Measurements from ENCODE around the gene FAM180A.

FAM180A gene

DNA sequence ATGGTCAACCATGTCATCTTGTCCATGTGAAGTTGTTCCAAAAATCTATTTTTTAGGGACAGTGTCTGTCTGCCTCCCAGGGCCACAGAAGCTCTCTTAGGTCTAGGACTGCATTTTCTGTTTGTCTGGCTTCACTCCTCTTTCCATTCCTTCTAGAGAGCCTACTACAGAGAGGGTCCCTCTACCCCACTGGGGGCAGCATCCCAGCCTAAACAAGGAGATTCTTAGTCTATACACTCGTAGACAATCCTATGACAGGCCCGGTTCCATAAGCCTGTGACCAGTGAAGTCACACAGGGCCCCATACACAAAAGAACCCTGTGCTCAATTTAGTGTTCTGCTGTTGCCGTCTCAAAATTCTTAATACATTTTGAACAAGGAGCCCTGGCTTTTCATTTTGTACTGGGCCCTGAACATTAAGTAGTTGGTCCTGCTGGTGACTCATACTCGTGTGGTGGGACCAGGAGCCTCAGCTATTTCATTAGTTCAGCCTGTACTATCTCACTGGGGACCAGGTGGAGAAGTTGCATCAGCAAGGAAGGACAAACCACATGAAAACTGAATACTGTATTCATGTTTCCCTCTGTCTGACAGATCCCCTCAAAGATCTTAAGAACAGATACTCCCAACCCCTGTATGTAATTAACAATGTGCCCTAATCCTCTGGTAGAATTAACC, 23.5 kb upstream of the FAM180A start:
- peak; percentile 36 for DNase-seq (ENCODE audit: low spot score)
- no peak for FAIRE-seq

DNA sequence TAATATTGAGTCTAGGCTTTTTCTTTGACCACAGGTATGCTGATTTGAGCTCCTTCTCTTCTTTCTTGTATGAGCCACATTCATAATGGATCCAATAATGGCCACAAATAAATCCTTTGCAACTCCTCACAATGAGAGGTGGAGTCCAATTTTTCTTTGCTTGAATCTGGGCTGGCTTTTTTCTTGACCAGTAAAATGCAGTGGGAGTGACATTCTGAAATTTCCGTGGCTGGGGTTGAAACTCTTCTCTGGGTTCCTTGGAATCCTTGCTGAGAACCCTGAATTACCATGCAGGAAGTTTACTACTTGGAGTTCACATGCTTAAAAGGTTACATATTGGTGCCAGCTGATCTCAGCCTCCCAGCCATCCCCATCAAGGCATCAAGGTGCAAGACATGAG, 22.4 kb upstream of the FAM180A start:
- no peak for FAIRE-seq
- DNase-seq (ENCODE audit: low spot score), result no peak

DNA sequence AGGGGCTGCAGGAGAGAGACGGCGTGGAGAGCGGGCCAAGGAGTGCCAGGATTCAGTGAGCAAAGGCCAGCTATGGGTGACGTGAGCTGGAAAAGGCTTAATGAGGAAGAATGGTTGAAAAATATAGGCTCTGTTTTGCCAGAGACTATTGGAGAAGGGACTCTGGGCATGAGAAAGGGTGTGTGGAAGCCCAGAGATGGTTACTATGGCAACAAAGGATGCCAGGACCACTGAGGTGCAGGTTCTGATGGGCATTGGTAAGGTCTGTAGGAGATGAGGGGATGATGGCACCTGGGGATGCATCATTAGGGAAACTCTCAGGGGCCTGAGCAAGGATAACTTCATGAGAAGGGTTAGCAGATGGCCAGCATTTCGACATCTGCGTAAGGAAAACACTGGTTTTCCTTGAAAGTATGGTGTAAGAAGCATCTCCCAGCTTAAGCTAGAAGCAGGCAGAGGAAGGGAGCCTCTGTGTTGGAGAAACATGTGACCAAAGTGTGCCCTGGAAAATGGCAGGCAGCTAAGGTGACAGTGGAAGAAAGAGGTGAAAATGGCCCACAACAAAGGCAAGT, 21.6 kb upstream of the FAM180A start:
- FAIRE-seq, result no peak
- no peak for DNase-seq (ENCODE audit: low spot score)

- no peak for DNase-seq (ENCODE audit: low spot score)
- FAIRE-seq, result no peak
Measured at GRCh38 chr7:135769005-135769802, 20.6 kb upstream of the FAM180A start.

- FAIRE-seq (no peak), DNase-seq (ENCODE audit: low spot score) (no peak)
Measured at GRCh38 chr7:135768467-135768866, 19.9 kb upstream of the FAM180A start.

GRCh38 chr7:135768064-135768463, 19.5 kb upstream of the FAM180A start:
- no peak for FAIRE-seq

DNA sequence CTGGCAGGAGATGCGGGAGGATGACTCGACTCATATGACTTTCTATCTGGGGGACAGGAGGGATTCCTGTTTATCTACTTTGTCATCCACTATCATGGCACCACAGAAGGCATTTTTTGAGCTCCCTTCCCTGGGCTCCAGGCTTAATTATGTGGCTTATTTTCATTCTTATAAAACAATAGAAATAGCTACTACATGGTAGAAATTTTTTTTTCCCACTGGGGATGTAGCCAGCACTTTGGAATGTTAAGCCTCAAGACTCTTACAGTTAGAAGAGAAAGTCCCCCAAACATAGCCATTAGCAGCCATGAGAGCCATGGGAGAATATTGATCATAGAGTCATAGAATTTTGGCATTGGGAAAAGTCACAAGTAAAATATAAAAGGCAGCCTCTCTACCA, 14.6 kb upstream of the FAM180A start:
- DNase-seq (ENCODE audit: low spot score) (no peak), FAIRE-seq (no peak)

More at GRCh38 chr7:135768064-135768463, 19.5 kb upstream of the FAM180A start:
- no peak for DNase-seq (ENCODE audit: low spot score)

GRCh38 chr7:135761751-135762488, 13.3 kb upstream of the FAM180A start:
- FAIRE-seq, result no peak
- no peak for DNase-seq (ENCODE audit: low spot score)

- no peak for FAIRE-seq
- DNase-seq (ENCODE audit: low spot score), result no peak
Measured at GRCh38 chr7:135759532-135759931, 10.9 kb upstream of the FAM180A start.

DNA sequence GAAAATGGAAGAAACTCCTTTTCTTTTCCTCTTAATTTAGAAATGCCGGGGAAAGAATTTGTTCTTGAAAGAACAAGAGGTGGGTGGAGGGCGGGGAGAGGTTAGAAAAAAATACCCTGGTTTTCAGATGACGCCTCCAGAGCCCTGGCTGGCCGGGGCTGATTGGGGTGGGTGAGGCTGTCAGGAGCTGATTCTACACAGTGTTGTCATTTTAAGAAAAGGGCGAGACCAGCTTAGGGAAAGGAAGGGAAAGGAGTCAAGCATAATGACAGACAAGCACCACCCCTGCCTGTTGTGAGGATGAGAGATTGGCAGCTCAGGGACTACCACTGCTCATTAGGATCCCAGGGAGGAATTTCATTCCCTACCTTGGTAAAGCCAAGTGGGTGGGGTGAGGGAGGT, 9.9 kb upstream of the FAM180A start:
- peak; percentile 35 for DNase-seq (ENCODE audit: low spot score)
- no peak for FAIRE-seq

GRCh38 chr7:135757719-135758411, 9.3 kb upstream of the FAM180A start:
- DNase-seq (ENCODE audit: low spot score), result peak; percentile 23
- no peak for FAIRE-seq

DNA sequence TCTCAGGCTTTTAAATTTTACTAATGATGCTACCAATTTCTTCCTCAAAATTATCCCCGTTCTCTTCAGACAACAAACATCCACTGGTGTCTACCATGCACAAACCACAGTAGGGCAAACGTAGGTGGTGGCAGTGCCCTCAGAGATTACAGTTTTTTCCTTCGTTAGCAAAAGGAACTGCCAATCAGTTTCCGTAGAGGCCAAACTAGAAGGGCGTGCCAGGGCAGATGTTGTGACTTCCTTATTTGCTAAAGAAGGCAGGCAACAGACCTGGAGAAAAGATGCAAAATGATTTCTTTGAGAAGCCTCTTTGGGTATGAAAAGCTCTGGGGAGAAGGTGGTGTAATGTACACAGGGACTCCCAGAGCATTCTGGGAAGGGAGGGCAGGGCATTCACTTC, 7.6 kb upstream of the FAM180A start:
- DNase-seq (ENCODE audit: low spot score) (no peak), FAIRE-seq (no peak)

- DNase-seq (ENCODE audit: low spot score), result no peak
Measured at GRCh38 chr7:135755351-135755753, 6.7 kb upstream of the FAM180A start.

GRCh38 chr7:135753616-135754413, 5.2 kb upstream of the FAM180A start:
- DNase-seq (ENCODE audit: low spot score) (no peak), FAIRE-seq (no peak)

More at GRCh38 chr7:135755351-135755753, 6.7 kb upstream of the FAM180A start:
- FAIRE-seq, result no peak

DNA sequence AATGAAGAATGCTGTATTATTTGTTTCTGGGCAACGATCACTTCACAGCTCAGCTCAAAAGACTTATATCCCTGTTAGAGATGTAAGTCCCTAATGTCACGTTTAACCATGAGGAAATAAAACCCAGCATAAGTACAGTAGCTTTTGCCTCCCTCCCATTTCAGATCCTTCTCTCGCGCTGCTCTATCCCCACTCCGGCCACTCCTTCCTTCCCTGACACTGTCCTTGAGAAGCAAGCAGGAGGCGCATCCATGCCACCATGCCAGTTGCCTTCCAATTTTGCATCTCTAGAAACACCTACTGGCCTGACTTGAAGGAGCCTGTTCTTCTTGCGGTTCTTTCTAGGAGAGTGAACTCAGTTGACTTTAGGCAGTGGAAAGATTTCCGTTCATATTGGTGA, 1.2 kb downstream of the FAM180A start:
- DNase-seq (ENCODE audit: low spot score) (no peak), FAIRE-seq (no peak)

DNA sequence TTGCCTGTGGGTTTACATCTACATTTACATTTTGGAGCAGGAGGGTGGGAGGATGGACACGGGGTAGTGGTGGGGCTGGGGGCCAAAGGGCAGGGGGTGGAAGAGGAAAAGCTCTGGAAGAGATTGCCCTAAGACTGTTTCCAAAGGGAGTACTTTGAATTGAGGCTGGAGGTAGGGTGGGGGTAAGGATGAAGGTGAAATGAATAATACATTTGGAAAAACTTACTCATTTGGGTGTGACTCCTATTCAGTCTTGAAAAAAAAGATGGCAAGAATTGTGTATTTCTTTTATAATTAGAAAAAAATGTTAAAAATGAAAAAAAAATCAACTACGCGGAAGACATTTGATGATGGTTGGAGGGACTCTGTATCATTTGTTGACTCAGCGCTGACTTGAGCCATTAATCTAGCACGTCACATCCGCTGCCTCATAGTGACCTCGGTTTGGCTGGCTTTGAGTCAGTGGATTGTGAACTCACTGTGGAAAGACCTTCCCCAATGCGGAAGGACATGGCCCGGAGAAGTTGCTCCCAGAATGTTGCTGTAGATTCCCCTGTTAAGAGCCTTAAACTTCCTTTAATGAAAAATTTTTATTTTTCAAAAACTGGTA, 2.8 kb downstream of the FAM180A start:
- DNase-seq (ENCODE audit: low spot score) (peak; percentile 63), FAIRE-seq (no peak)

DNA sequence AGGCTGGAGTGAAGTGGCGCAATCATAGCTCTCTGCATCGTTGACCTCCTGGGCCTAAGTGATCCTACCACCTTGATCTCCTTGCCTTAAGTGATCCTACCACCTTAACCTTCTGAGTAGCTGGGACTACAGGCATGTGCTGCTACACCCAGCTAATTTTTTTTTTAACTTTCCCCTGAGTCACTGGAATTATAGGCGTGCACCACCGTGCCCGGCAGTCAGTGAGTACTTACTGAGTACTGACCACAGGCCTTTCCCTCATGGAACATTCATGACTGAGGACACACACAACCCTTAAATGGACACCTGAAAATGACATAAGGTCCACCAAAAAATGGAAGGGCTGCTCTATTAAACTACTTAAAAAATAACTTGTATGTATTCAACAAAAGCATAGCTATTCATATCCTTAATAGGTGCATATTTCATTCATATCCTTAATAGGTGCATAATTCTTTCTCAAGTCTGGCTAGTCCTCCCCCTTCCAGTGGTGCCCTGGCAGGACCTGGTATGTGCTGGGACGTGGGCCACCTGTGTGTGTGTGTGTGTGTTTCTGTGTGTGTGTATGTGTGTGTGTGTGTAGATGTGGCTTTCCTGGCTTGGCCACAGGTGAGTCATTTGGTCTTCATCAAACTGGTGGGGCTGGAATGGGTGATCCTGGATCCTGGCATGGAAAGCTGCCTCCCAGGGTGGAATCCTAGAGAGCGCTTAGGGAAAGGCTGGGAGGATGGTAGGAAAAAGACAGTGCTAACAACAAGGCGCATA, 3.5 kb downstream of the FAM180A start:
- FAIRE-seq (no peak), DNase-seq (ENCODE audit: low spot score) (peak; percentile 23)

DNA sequence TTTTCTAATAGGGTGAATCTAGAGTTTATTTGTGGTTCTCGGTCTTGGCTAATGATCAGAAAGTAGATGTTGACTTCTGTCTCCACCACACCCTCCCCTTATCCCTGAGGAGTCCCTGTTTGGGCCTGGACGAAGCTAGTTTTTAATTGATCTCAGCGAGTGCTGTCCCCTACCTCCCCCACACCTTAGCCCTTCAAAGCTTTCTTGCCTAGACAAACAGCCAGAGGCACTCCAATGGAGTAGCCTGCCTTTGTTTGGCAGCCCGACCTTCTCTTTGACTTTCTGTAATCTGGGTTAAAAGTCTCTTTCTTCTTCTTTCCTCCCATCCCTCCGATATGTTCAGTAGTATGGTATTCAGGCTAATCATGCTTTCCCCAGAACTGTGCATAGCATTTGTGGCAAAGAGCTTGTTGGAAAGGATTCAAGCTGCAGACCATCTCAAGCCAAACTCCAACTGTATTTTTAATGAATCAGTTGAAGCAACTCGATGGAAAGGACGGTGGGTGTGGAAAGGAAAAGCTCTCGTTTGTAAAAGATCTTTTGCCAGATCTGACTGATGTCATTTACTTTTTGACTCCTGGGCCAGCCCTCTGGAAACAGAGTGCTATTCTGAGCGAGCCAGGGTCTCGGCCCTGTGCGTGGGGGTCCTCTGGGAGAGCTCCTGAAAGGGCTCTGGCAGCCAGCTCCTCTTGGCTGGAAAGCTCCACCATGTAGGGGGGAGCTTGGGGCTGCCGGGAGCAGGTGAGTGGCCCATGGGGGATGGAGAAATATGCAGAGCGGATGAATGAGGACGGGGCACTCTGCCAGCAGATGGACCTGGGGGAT, 4.5 kb downstream of the FAM180A start:
- DNase-seq (ENCODE audit: low spot score) (no peak), FAIRE-seq (no peak)
